SK-N-SH (cell line): ENCODE measurements around the gene DYRK1A. TPM values are rescaled to one million over a fixed set of nuclear protein-coding genes. Genes with fewer than 3 reads are reported as not detected.

Experiments
- CTCF ChIA-PET: fragments of 300-600, 350-600 bp; formaldehyde crosslinking; extraction: SDS; loops from one replicate; lab custom pipeline; 2021; lab: Yijun Ruan, JAX
- POLR2A ChIA-PET: fragments of 350-600 bp; sonication (Branson Sonifier 250); formaldehyde crosslinking; extraction: SDS; loops from one replicate; lab custom pipeline; 2020; ENCODE audit warnings: antibody characterized with exemption, inconsistent platforms; lab: Yijun Ruan, JAX
- DNase-seq: peaks from one replicate; pipeline ENCODE4 v3.0.0; 2012
- H2AFZ ChIP-seq: fragments of 200-600 bp; sonication (generic); 2 replicates; pipeline ENCODE4 v1.8.1; 2016; ENCODE audit warnings: antibody characterized with exemption, mild to moderate bottlenecking, low read depth
- H3F3A ChIP-seq: fragments of 200-600 bp; sonication (generic); replicated peaks from 2 replicates; pipeline ENCODE3; 2016; ENCODE audit warnings: antibody characterized with exemption, mild to moderate bottlenecking; ENCODE audit not compliant: insufficient read depth
- H3K27ac ChIP-seq, 2 experiments: fragments of 200-500 bp in 1 of 2; fragments of 200-600 bp in 1 of 2; sonication (Bioruptor generic) in 1 of 2; sonication (generic), shearing (Covaris generic) in 1 of 2; 2 replicates each; pipeline versions ENCODE4 v1.5.1 to v1.6.1; 2014 to 2016; ENCODE audit warnings: low read depth in 2 of 2, inconsistent platforms in 1 of 2, low read length in 1 of 2, mild to moderate bottlenecking in 1 of 2, mixed read lengths in 1 of 2
- H3K27me3 ChIP-seq: fragments of 200-600 bp; sonication (generic), shearing (Covaris generic); 2 replicates; pipeline ENCODE4 v1.6.1; 2016; ENCODE audit warnings: mixed run types; ENCODE audit not compliant: insufficient read depth
- H3K36me3 ChIP-seq, 2 experiments: fragments of 200-500 bp in 1 of 2; fragments of 200-600 bp in 1 of 2; sonication (Bioruptor generic) in 1 of 2; sonication (generic) in 1 of 2; replicated peaks in 1 of 2; 2 replicates each; pipeline versions ENCODE3 to v1.5.1; 2014 to 2016; ENCODE audit warnings: low read length in 1 of 2, mild to moderate bottlenecking in 1 of 2; ENCODE audit not compliant: insufficient read depth in 2 of 2, control insufficient read depth in 1 of 2
- H3K4me1 ChIP-seq, 2 experiments: fragments of 200-500 bp in 1 of 2; fragments of 200-600 bp in 1 of 2; sonication (Bioruptor generic) in 1 of 2; sonication (generic), shearing (Covaris generic) in 1 of 2; 2 replicates each; pipeline versions ENCODE4 v1.5.1 to v1.6.1; 2014 to 2016; ENCODE audit warnings: low read depth in 1 of 2, low read length in 1 of 2, mixed run types in 1 of 2; ENCODE audit not compliant: insufficient read depth in 2 of 2, control insufficient read depth in 1 of 2
- H3K4me2 ChIP-seq: fragments of 200-600 bp; sonication (generic), shearing (Covaris generic); 2 replicates; pipeline ENCODE4 v1.6.1; 2017; ENCODE audit warnings: mixed run types
- H3K4me3 ChIP-seq, 2 experiments: fragments of 200-500 bp in 1 of 2; fragments of 200-600 bp in 1 of 2; sonication (Bioruptor generic) in 1 of 2; sonication (generic), shearing (Covaris generic) in 1 of 2; 2 replicates each; pipeline versions ENCODE4 v1.5.1 to v1.8.1; 2014 to 2016; ENCODE audit warnings: low read depth in 2 of 2, inconsistent platforms in 1 of 2, low read length in 1 of 2, mild to moderate bottlenecking in 1 of 2, mixed read lengths in 1 of 2, moderate library complexity in 1 of 2
- H3K79me2 ChIP-seq: fragments of 200-600 bp; sonication (generic); 2 replicates; pipeline ENCODE4 v1.8.1; 2017; ENCODE audit warnings: mild to moderate bottlenecking; ENCODE audit not compliant: insufficient read depth
- H3K9ac ChIP-seq: fragments of 200-600 bp; sonication (generic); 2 replicates; pipeline ENCODE4 v1.6.1; 2017; ENCODE audit warnings: mixed run types
- H3K9me2 ChIP-seq: fragments of 200-600 bp; sonication (generic); 2 replicates; pipeline ENCODE4 v1.6.1; 2017; ENCODE audit warnings: mixed run types
- H3K9me3 ChIP-seq: fragments of 200-600 bp; sonication (generic); 2 replicates; pipeline ENCODE4 v1.6.1; 2017; ENCODE audit warnings: mixed run types, mild to moderate bottlenecking, moderate library complexity
- H4K20me1 ChIP-seq: fragments of 200-600 bp; sonication (generic); 2 replicates; pipeline ENCODE4 v1.6.1; 2017; ENCODE audit warnings: mild to moderate bottlenecking, mixed run types; ENCODE audit not compliant: insufficient read depth
- CHD2 ChIP-seq: fragments of 150-350 bp; IDR thresholded peaks from 2 replicates; pipeline ENCODE4 v1.6.1; 2018; ENCODE audit warnings: low read length; ENCODE audit not compliant: partially characterized antibody
- CTCF ChIP-seq: fragments of 200-600 bp; sonication (generic); IDR thresholded peaks from 2 replicates; pipeline ENCODE4 v1.6.1; 2017; ENCODE audit warnings: antibody characterized with exemption, mild to moderate bottlenecking, moderate library complexity
- ELF1 ChIP-seq: IDR thresholded peaks from 2 replicates; pipeline ENCODE4 v1.4.0; 2012
- EP300 ChIP-seq, 2 experiments: IDR thresholded peaks; 2 replicates each; pipeline versions ENCODE4 v1.4.0 to v1.6.1; 2012; ENCODE audit warnings: borderline replicate concordance in 1 of 2, low read depth in 1 of 2, low read length in 1 of 2
- FOSL2 ChIP-seq: IDR thresholded peaks from 2 replicates; pipeline ENCODE4 v1.4.0; 2012; ENCODE audit warnings: low read depth, mild to moderate bottlenecking, moderate library complexity, borderline replicate concordance
- FOXJ3 ChIP-seq: sonication (generic); formaldehyde crosslinking; IDR thresholded peaks from 2 replicates; pipeline ENCODE4 v1.5.1; 2020; ENCODE audit warnings: mild to moderate bottlenecking, missing genetic modification reagents
- GABPA ChIP-seq: IDR thresholded peaks from 2 replicates; pipeline ENCODE4 v1.4.0; 2012; ENCODE audit warnings: low read depth, mild to moderate bottlenecking
- GATA2 ChIP-seq: sonication (generic); formaldehyde crosslinking; IDR thresholded peaks from 2 replicates; pipeline ENCODE4 v1.5.0; 2020; ENCODE audit warnings: mild to moderate bottlenecking, missing genetic modification reagents
- JUND ChIP-seq: IDR thresholded peaks from 2 replicates; pipeline ENCODE4 v1.4.0; 2012
- MAX ChIP-seq: IDR thresholded peaks from 2 replicates; pipeline ENCODE4 v1.4.0; 2012; ENCODE audit warnings: low read depth
- NFIC ChIP-seq: IDR thresholded peaks from 2 replicates; pipeline ENCODE4 v1.4.0; 2012; ENCODE audit warnings: borderline replicate concordance
- NRF1 ChIP-seq: IDR thresholded peaks from 2 replicates; pipeline ENCODE4 v1.6.1; 2012; ENCODE audit warnings: low read depth, mild to moderate bottlenecking, low read length
- PBX3 ChIP-seq: IDR thresholded peaks from 2 replicates; pipeline ENCODE4; 2012
- RAD21 ChIP-seq: IDR thresholded peaks from 2 replicates; pipeline ENCODE4 v1.6.1; 2012; ENCODE audit warnings: mild to moderate bottlenecking, low read length
- RFX5 ChIP-seq: IDR thresholded peaks from 2 replicates; pipeline ENCODE4 v1.6.1; 2012; ENCODE audit warnings: mild to moderate bottlenecking, improper control_type of control experiment, low read length
- RXRA ChIP-seq: IDR thresholded peaks from 2 replicates; pipeline ENCODE4 v1.4.0; 2012; ENCODE audit warnings: low read depth, mild to moderate bottlenecking, borderline replicate concordance
- SIN3A ChIP-seq: IDR thresholded peaks from 2 replicates; pipeline ENCODE4 v1.6.1; 2012; ENCODE audit warnings: low read depth, mild to moderate bottlenecking, low read length, moderate library complexity, borderline replicate concordance
- TAF1 ChIP-seq: IDR thresholded peaks from 2 replicates; pipeline ENCODE4 v1.6.1; 2012; ENCODE audit warnings: low read depth, mild to moderate bottlenecking, low read length, moderate library complexity, borderline replicate concordance
- TCF12 ChIP-seq: IDR thresholded peaks from 2 replicates; pipeline ENCODE4 v1.4.0; 2012
- YY1 ChIP-seq: IDR thresholded peaks from 2 replicates; pipeline ENCODE4 v1.4.0; 2012; ENCODE audit warnings: low read depth, mild to moderate bottlenecking
- WGBS: methylation state at CpG from one replicate; pipeline ENCODE4 v1.1.6; 2017; ENCODE audit warnings: low lambda C conversion rate; 5-methylcytosine and 5-hydroxymethylcytosine counted together
- polyA plus RNA-seq, 3 experiments: library from polyadenylated mRNA; depleted of rRNA; stranded (reverse); fragments of >200 nt; gene quantifications; 2 replicates each; pipeline ENCODE4 v1.2.3, GENCODE V29; 2012
- TF ChIP-seq, protein P1 (sequence below): fragments of 150-350 bp; IDR thresholded peaks from 2 replicates; pipeline ENCODE4 v1.6.1; 2016; ENCODE audit warnings: mild to moderate bottlenecking, low read depth, low read length
- TF ChIP-seq, protein P2 (sequence below): fragments of 150-350 bp; IDR thresholded peaks from 2 replicates; pipeline ENCODE4 v1.6.1; 2017; ENCODE audit warnings: antibody characterized with exemption, low read length, low read depth, borderline replicate concordance

Gene DYRK1A
- polyA plus RNA-seq, 1 of the 3 experiments (the other 2 are of a cell fraction): 19.3 TPM

GRCh38 chr21:37564341-37564923, 197.9 kb downstream of the DYRK1A start:
- H4K20me1 ChIP-seq: no peaks in the 10 kb centered on the region
- no peak for TF ChIP-seq GABPA
- no peak for TF ChIP-seq NRF1
- TF ChIP-seq RXRA: peak; percentile 32; the same call in 1 of the 2 replicates
- TF ChIP-seq, protein P1, sequence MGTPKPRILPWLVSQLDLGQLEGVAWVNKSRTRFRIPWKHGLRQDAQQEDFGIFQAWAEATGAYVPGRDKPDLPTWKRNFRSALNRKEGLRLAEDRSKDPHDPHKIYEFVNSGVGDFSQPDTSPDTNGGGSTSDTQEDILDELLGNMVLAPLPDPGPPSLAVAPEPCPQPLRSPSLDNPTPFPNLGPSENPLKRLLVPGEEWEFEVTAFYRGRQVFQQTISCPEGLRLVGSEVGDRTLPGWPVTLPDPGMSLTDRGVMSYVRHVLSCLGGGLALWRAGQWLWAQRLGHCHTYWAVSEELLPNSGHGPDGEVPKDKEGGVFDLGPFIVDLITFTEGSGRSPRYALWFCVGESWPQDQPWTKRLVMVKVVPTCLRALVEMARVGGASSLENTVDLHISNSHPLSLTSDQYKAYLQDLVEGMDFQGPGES: no peak
- TF ChIP-seq, protein P2, sequence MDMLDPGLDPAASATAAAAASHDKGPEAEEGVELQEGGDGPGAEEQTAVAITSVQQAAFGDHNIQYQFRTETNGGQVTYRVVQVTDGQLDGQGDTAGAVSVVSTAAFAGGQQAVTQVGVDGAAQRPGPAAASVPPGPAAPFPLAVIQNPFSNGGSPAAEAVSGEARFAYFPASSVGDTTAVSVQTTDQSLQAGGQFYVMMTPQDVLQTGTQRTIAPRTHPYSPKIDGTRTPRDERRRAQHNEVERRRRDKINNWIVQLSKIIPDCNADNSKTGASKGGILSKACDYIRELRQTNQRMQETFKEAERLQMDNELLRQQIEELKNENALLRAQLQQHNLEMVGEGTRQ: no peak
- no peak; the same call in 1 of the 2 replicates for TF ChIP-seq SIN3A
- 0 out of 2 replicates have a peak, but pooled peaks have one; percentile 26 for TF ChIP-seq TAF1
- TF ChIP-seq RAD21: peak; percentile 36
- TF ChIP-seq MAX: peak; percentile 86
- peak; percentile 45; the same call in 1 of the 2 replicates for TF ChIP-seq ELF1
- peak; percentile 83 for TF ChIP-seq JUND
- TF ChIP-seq GATA2 (CRISPR knock-in tag): no peak
- peak; percentile 62; the same call in 1 of the 2 replicates for TF ChIP-seq RFX5
- TF ChIP-seq YY1: peak; percentile 41; the same call in 1 of the 2 replicates
- TF ChIP-seq CTCF: no peak
- TF ChIP-seq PBX3: peak; percentile 66
- no peak for TF ChIP-seq FOXJ3
- peak; percentile 10 to 50; a peak in 1 of 4 replicates for TF ChIP-seq EP300 (IDR thresholded peaks at IDR 0.05; ENCODE audit: borderline replicate concordance in 1 of 2, low read depth in 1 of 2, low read length in 1 of 2)
- peak; percentile 74 for TF ChIP-seq TCF12
- peak; percentile 94 for TF ChIP-seq FOSL2
- TF ChIP-seq NFIC: no peak
- no peak for TF ChIP-seq CHD2
- 6% methylated on average over 11 of the region's 14 CpGs for WGBS
- ChIA-PET POLR2A (interaction anchor here (1.0 to 1.5 kb wide), 5 partner anchors 10 to 297 kb away, joined by 3 to 9 read pairs (median 5); partner anchors contain the start of gene VPS26C), CTCF (interaction anchor here (0.8 to 2.9 kb wide), 7 partner anchors 9 to 571 kb away, joined by 3 to 8 read pairs (median 3); no protein-coding TSS in a partner anchor)
- no peaks in the 10 kb centered on the region for H3K9me2 ChIP-seq
- H3F3A ChIP-seq: peaks cover 12% of the 10 kb centered on the region
- H3K4me2 ChIP-seq: peak overlapping the region; percentile 96
- H3K9ac ChIP-seq: peak overlapping the region; percentile 94
- H3K79me2 ChIP-seq: no peaks in the 10 kb centered on the region
- DNase-seq: peak; percentile 66
- peaks cover 7 to 20% of the 10 kb centered on the region in 2 experiments; a peak in 2 of 4 replicates for H3K4me1 ChIP-seq
- H3K36me3 ChIP-seq: no peaks in the 10 kb centered on the region
- no peaks in the 10 kb centered on the region for H3K9me3 ChIP-seq
- peak overlapping the region; percentile 99 for H2AFZ ChIP-seq
- H3K27ac ChIP-seq: peak overlapping the region; percentile 87 to 99
- no peaks in the 10 kb centered on the region for H3K27me3 ChIP-seq
- H3K4me3 ChIP-seq: peak overlapping the region; percentile 68 to 73
